Measurements from ENCODE around the gene CRMP1.
"Not testable (repeated sequence)": the region's sequence is repeated elsewhere in the genome, so short reads cannot be mapped to it uniquely, and the experiment has no call there.

The CRMP1 gene

DNA sequence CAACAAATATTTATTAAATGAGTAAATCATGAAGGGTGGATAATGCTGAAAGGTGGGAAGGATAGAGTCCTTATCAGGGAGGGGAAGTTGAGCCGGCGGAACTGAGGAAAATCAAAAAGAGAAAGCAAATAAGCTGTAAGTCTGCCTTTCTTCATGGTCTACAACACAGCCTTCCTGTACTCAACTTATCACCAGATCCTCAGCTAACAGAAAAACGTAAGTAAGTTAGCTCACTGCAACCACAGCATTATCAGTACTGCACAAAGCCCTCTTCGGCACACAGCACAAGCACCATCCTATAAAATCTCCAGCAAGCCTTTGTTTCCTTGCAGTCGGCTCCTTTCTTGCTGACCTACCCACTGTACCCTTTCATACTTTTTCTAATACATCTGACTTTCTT lies 70.3 kb downstream of the CRMP1 start:
- no peak for DNase-seq (ENCODE audit: low read depth)

DNA sequence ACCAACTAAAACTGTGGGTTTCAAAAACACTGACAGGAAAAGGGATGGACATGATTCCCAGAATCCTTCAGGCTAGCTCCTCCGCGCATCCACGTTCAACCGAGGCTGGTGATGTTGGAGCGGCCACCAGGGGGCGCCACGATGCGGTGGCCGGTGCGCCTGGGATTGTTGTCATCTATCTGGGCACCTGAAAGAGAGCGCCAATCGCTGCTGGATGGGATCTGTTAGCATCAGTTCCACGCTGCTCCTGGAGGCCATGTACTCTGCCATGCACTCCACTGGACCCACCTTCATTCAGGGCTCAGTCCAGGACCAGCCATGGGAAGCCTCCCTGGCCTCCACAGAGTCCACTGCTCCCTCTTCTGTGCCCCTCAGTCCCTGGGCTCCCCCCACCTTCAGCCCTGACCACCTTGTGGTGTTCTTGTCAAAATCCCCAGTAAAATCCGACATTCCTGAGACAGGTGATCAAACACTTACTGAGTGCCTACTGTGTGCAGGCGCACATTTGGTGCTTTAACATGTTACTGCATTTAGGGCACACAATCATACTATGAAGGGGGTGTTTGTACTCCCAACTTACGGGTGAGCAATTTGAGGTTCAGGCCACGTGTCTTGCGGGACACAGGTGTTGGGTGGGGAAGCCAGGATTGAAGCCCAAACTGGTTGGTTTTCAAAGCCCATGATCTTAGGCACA lies 71.1 kb downstream of the CRMP1 start:
- DNase-seq (ENCODE audit: low read depth): no peak

DNA sequence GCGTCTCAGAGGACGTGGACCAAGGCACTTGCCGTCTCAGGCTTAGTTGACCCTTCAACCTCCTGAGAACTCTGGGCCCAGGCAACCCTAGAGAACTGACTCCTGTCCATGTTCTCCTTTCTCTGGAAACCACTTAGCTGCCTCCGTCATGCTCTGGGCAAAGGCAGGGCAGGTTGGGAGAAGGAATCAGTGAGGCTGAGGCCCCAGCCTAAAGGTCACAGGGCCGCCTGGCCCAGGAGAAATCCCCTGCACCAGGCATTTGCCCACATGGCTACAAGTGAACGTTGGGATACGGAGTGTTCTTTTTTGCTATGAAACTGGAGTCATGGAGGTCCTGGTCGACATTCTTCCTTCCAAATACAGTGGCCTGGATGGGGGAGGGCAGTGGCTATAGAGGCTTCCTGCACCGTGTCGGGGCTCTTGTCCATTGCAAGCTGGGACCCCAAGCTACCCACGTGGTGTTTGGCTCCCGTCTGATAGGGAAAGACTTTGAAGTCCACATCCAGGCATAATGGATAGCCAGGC lies 76.0 kb downstream of the CRMP1 start:
- no peak for DNase-seq (ENCODE audit: low read depth)

DNA sequence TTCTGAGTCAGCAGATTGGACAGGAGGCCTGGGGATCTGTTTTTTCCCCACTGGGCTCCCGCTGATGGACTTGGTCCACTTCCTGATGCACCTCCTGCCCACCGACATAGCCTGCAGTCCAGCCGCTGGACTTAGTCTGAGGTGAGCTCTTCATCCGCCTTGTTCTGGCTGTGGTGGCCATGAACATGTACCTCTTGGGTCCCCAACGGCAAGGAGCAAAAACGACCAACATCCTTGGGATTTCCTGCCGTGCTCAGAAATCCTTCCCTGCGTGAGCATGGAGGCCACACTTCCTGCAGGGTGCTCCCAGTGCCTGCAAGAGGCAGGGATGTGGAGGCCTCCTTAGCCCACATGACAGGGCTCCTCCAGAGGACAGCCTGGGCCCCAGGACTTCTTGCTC lies 76.8 kb downstream of the CRMP1 start:
- DNase-seq (ENCODE audit: low read depth): no peak

DNA sequence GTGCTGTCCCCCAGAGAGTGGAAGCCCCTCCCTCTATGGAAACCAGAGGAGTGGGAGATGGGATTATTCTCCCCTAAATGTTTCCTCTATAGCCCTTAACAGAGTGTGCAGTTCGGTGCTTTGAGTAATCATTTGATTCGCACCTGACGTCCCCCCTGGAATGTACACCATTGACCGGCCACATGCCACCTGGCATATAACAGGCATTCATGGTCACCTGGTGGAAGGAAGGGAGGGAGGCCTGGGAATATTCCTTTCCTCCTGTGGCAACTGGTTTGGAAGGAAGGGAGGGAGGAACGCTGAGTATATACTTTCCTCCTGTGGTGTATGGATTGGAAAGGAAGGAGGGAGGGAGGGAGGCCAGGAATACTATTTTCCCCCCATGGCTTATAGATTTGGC lies 77.2 kb downstream of the CRMP1 start:
- no peak for DNase-seq (ENCODE audit: low read depth)

DNA sequence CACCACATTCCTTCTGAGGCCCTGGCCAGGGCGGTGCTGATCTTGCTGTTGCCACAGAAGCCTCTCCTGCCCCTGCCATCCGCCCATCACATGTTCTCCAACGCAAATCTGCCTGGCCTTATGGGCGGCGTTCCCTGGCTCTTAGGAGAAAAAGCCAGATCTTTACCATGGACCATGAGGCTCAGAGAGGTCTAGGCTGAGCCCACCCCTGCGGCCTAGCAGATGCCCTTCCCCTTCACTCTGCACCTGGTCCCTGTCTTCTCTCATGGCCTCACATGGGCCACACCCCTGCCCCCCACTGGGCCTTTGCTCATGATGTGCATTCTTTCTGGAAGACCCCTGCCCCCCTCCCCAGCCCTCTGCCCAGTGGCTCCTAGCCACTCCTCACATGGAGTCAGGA lies 78.5 kb downstream of the CRMP1 start:
- no peak for DNase-seq (ENCODE audit: low read depth)

DNA sequence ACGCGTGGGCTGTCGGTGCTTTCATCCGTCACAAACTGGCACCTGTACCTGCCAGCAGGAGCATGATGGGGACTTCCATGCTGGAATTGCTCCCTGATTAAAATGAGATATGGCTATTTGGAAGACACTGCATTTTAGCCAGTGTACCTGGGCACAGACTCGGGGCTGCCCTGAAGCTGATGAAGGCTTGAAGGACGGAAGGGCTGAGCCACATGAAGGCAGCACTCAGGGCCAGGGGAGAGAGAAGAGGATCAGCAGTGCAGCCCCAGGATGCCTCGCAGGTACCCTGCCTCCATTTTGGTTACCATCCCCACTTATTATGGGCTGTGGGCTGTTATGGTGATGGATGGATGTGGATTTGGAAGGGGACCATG lies 79.0 kb downstream of the CRMP1 start:
- DNase-seq (ENCODE audit: low read depth): no peak

DNA sequence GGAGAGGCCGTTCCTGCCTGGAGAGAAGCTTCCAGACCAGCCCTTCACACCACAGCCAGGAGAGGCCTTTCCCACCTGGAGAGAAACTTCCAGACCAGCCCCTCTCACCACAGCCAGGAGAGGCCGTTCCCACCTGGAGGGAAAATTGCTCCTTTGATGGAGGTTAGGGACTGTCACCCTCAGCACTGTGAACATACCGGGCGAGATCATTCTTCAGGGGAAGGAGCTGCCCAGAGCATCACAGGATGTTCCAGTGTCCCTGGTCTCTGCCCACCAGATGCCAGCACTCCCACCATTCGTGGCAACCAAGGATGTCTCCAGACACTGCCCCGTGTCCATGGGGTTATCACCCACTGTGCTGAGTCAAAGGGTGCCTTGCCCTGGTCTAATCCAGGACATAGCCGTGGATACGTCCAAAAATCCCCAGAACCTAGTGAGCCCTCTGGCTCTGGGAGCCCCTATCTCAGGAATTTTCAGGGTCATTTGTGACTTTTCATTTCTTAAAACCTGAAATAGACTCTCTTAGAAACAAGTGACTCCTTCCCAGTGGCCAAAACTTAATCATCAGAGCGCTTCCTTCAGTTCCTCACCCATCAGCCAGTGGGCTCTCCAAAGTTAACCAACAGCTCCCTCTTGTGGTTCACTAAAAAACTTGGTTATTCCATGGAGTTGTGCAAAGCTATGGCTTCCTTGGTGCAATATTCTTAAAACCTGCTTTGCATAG lies 80.2 kb downstream of the CRMP1 start:
- no peak for DNase-seq (ENCODE audit: low read depth)

DNA sequence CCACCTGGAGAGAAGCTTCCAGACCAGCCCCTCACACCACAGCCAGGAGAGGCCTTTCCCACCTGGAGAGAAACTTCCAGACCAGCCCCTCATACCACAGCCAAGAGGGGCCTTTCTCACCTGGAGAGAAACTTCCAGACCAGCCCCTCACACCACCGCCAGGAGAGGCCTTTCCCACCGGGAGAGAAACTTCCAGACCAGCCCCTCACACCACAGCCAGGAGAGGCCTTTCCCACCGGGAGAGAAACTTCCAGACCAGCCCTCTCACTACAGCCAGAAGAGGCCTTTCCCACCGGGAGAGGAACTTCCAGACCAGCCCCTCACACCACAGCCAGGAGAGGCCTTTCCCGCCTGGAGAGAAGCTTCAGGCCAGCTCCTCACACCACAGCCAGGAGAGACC lies 80.8 kb downstream of the CRMP1 start:
- not testable (repeated sequence) for DNase-seq (ENCODE audit: low read depth)

DNA sequence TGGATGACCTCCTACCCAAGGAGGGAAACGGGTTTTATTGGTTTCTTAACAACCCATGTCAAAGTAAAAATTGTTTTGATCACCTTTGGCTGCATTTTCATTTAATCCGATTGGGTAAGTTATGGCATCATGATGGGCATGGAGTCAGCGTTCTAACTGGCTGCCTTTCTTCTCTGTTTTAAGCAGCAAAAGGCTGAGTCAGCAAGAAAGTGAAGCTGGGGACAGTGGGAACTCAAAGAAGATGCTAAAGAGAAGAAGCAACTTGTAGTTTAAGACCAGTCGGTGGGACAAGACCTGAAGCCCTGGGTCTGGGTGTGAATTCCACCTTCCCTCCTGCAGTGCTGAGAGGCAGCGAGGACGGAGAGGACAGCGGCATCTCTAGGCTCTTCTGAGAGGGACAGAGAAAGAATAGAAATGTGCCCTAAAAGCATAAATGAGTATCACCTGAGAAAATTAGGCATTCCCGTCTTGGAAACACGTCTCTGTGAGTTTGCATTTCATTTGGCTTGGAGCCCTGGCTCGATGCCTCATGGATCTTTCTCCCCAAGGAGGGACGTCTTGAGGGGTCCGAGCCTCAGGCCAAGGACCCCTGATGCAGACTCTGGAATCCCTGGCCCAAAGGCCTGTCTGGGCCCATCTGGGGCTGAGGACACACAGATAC lies 82.0 kb downstream of the CRMP1 start:
- no peak for DNase-seq (ENCODE audit: low read depth)

DNA sequence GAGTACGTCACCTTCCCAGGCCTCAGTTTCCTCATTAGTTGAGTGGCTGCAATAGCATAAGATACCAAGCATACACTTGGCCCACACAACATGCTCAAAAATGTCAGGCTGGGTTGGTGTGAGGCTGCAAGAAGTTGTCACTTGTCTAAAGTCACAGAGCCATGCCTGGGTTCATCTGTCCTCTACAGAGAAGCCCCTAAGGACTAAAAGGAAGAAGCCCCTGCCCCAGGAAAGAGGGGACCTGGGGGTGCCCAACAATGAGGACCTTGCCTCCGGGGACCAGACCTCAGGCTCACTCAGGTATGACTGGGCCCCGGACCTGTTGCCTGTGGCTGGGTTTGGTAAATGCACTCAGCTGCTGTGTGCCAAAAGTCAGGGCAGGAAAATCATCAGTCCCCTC lies 82.7 kb downstream of the CRMP1 start:
- no peak for DNase-seq (ENCODE audit: low read depth)

DNA sequence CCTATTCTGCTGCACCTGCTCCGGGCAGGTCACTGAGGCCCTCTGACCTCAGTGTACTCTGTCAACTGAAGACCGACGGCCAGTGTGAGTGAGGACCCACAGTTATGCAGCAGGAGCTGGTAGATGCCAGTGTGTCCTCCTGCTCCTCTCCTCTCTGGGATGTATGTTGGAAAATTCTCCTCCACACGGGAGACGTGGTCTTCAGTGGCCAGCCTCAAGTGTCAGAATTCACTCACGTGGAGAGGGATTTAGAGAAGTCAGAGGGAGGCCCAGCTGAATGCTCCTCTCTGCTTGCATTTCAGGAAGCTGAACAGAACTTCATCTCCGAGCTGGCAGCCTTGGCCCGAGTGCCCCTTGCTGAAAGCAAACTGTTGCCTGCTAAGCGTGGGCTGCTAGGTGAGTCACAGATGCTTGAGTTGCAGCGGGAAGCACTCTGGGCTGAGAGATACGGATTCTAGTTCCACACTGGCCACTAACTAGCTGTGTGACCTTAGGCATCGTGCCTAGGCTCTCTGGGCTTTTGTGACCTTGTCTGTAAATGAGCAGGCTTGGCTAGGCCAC lies 83.6 kb downstream of the CRMP1 start:
- DNase-seq (ENCODE audit: low read depth): no peak

DNA sequence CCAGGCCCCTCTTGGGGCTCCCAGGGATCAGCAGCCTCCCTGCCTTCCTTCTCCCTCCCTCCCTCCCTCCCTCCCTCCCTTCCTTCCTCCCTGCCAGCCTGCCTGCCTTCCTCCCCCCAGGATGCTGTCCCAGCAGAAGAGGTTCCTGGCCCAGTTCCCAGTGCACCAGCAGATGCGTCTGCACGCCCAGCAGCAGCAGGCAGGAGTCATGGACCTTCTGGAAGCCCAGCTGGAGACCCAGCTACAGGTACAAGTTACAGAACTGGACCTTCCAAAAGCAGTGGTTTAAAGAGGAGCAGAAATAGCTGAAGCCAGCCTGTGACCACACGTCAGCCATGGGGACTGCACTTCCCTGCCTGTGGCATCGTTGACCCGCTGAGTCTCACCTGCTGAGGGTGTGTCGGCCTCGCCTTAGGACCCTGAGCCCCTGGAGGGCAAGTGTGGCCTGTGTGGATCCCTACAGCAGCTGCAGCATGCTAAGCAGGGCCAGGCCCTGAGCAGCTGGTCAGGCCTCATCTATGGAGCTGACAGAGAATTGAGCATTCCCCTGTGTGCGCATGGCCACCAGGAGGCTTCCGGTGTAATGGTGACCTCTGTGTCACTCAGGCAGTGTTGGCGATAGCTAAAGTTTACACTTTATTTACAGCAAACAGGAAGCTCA lies 84.7 kb downstream of the CRMP1 start:
- no peak for DNase-seq (ENCODE audit: low read depth)

DNA sequence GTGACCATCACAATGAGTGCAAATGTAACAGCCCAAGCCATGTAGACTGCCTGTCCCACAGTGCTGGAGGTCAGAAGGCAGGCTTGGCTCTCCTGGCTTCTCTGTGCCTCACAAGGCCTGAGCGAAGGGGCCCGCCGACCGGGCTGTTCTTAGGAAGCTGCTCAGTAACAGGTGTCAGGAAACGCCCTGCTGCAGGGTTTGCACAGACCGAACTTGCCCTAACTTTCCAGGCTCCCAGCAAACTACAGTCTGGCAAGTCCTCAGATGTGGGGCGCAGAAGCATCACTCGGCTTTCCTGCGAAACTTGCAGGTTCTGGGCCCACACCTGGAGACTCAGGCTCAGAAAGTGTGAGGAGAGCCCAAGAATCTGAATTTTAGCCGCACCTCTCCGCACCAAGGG lies 87.6 kb downstream of the CRMP1 start:
- DNase-seq (ENCODE audit: low read depth): no peak

DNA sequence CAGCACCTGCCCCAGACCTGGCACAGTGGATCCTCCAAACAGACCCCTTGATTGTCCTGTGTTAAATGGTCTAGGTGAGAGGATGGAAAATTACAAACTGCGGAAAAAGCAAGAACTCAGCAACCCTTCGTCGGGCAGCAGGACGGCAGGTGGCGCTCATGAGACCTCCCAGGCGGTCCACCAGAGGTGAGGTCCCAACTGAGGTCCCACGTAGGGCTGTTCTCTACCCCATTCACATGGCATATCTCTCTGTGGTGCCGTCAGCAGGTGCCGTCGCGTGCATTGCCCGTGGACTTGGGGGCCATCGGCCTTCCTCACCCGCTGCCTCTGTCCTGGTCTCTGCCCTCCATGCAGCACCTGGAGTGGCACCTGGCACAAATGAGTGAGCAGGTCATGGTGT lies 88.2 kb downstream of the CRMP1 start:
- DNase-seq (ENCODE audit: low read depth): no peak

DNA sequence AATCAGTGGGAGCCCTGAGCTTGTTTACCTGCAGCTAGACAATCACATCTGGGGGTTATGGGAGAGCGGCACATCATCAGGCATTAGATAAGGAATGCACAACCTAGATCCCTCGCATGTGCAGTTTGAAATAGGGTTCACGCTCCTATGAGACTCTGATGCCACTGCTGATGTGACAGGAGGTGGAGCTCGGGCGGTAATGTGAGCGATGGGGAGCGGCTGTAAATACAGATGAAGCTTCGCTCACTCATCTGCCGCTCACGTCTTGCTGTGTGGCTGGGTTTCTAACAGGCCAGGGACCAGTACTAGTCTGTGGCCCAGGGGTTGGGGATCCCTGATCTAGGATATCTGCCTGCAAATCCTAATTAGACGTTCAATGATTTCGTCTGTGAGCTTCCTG lies 90.3 kb downstream of the CRMP1 start:
- DNase-seq (ENCODE audit: low read depth): no peak

DNA sequence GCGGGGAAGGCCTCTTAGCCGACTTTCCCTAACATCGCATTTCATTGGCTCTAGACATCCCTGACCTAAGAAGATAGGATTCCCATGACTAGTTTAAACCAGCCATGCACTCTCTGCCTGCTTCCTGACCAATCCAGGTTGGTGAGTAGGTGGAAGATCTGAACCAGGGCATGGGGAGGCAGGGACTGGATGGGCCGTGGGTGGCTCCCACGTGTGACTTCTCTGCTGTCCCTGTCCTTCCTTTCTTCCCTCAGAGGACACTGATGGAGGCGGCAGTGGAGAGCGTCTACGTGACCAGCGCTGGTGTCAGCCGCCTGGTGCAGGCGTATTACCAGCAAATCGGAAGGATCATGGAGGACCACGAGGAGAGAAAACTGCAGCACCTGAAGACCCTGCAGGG lies 91.2 kb downstream of the CRMP1 start:
- DNase-seq (ENCODE audit: low read depth): no peak

DNA sequence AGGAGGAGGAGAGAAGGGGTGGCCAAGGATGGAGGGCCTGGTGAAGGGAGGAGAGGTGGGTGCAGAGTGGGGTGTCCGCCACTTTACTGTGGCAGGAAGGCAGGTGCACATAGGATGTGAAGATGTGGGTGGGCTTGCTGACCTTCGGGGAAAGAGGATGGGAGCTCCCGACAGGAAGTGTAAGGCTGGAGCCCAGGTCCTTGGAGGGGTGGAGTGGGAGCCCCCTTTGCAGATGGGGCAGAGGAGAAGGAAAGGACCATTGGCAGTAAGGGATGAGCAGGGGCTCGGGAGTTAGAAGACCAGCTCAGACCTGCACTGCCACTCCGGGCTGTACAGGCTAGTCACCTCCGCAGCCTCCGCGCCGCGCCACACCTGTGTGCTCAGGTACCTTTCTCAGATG lies 92.4 kb downstream of the CRMP1 start:
- no peak for DNase-seq (ENCODE audit: low read depth)

DNA sequence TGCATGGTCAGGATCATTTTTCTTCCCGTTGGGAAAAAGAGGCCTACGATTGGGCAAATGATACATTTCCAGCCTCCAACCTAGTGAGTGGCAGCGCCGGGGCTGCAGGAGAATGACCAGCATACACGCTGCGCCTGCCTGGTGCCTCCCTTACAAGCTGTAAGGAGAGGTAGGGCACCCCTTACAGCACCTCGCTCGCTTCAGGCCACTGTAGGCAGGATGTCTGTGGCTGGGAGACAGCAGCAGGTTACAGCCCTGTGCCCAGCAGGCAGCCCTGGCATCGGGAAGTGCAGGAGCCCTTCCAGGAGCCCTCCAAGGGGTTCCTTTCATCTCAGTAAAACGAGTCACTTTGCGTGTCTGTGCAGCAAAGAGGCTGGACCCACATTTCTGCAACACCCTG lies 93.5 kb downstream of the CRMP1 start:
- DNase-seq (ENCODE audit: low read depth): no peak

DNA sequence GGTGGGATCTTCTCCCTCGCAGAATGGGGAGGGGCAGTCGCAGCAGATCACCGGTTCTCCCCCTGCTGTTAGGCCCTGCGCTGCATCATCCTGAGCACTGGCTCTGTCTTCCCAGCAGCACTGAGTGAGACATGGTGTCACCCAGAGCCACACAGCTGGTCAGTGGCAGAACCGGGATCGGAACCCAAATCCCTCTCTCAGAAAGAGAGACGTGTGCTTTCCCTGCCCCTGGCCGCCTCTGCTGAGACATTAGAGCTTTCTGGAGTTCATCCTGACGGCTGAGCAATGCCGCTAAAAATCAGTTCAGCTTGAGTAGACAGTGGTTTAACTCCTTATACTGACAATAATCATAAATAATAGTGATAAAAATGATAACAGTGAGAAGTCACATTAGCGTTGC lies 93.9 kb downstream of the CRMP1 start:
- no peak for DNase-seq (ENCODE audit: low read depth)

DNA sequence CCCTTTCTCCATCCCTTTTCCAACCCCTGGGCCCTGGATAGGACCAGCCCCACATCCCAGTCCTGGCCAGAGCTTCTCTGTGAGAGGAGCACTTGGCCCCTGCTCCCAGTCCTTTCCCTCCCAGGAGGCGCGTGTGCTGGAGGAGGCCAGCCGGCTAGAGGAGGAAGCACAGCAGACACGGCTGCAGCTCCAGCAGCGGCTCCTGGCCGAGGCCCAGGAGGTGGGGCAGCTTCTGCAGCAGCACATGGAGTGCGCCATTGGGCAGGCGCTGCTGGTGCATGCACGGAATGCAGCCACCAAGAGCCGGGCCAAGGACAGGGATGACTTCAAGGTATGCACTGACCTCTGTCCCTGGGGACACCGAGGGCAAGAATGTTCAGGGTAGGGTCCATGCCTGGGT lies 94.4 kb downstream of the CRMP1 start:
- DNase-seq (ENCODE audit: low read depth): no peak

DNA sequence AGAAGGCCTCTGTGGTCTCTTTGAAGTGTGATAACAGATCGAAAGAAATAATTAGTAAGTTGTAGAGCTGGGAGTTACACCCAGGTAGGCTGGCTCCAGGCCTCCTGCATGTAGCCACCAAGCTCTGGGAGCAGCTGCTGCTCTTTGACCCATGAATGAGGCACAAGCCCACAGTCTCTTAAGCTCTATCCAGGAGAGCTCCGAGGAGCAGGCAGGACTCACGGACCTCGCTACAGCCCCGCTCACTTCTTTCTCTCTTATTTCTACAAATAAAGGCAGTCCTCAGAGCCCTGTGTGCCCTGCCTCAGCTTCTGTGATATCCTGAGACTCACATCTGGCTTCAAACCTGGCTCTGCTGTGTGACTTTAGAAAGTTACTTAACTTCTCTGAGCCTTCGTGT lies 95.0 kb downstream of the CRMP1 start:
- no peak for DNase-seq (ENCODE audit: low read depth)

DNA sequence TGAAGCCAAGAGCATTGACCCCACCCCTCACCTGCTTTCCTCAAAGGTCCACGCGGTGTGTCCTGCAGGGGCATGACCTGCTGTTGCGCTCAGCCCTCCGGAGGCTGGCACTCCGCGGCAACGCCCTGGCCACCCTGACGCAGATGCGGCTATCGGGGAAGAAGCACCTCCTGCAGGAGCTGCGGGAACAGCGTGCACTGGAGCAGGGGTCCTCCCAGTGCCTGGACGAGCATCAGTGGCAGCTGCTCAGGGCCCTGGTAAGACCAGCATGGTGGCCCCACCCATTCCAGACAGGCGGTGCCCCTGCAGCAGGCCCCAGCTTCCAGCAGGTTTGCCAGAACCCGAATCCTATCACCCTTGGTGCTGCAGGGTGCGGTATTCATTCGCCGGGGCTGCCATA lies 95.9 kb downstream of the CRMP1 start:
- DNase-seq (ENCODE audit: low read depth): no peak
